Myocyte (in vitro differentiated cells): ENCODE data around the gene TRIL. TPM values are rescaled to one million over a fixed set of nuclear protein-coding genes. Genes with fewer than 3 reads are reported as not detected.

ENCODE experiments used
- DNase-seq: peaks from one replicate; pipeline ENCODE4 v3.0.0-alpha.2; 2012; ENCODE audit warnings: low read depth
- total RNA-seq: library from RNA; depleted of rRNA; stranded (reverse); fragments of >200 nt; gene quantifications from 2 replicates; pipeline ENCODE4 v1.2.3, GENCODE V29; 2014

TRIL gene
- total RNA-seq, 1 donor from 2014 or later = 0.40 TPM

GRCh38 chr7:28941633-28942032 lies 16.5 kb downstream of the TRIL start:
- DNase-seq = no peak

GRCh38 chr7:28940741-28941384 lies 17.3 kb downstream of the TRIL start:
- no peak for DNase-seq

- no peak for DNase-seq
Observed at GRCh38 chr7:28939844-28940544, 18.1 kb downstream of the TRIL start.

GRCh38 chr7:28939367-28939766 lies 18.8 kb downstream of the TRIL start:
- peak; percentile 32 for DNase-seq

GRCh38 chr7:28937619-28938018 lies 20.5 kb downstream of the TRIL start:
- no peak for DNase-seq

GRCh38 chr7:28937103-28937502 lies 21.0 kb downstream of the TRIL start:
- no peak for DNase-seq

- no peak for DNase-seq
Observed at GRCh38 chr7:28933846-28934320, 24.2 kb downstream of the TRIL start.

- no peak for DNase-seq
Observed at GRCh38 chr7:28931565-28931964, 26.6 kb downstream of the TRIL start.

GRCh38 chr7:28926871-28927597 lies 31.1 kb downstream of the TRIL start:
- DNase-seq = peak; percentile 92

- DNase-seq = peak; percentile 90
Observed at GRCh38 chr7:28922624-28923331, 35.4 kb downstream of the TRIL start.

GRCh38 chr7:28921822-28922221 lies 36.3 kb downstream of the TRIL start:
- DNase-seq = peak; percentile 82

- no peak for DNase-seq
Observed at GRCh38 chr7:28920424-28920823, 37.7 kb downstream of the TRIL start.

- DNase-seq = no peak
Observed at GRCh38 chr7:28919510-28919909, 38.6 kb downstream of the TRIL start.

- peak; percentile 52 for DNase-seq
Observed at GRCh38 chr7:28908775-28909174, 49.4 kb downstream of the TRIL start.

GRCh38 chr7:28905464-28905863 lies 52.7 kb downstream of the TRIL start:
- DNase-seq = no peak

GRCh38 chr7:28904578-28905048 lies 53.5 kb downstream of the TRIL start:
- peak; percentile 56 for DNase-seq

GRCh38 chr7:28903730-28904577 lies 54.2 kb downstream of the TRIL start:
- peak; percentile 30 for DNase-seq
